CD4-positive, alpha-beta memory T cell (primary cell): ENCODE measurements around the gene OR4D2. TPM values are rescaled to one million over a fixed set of nuclear protein-coding genes. Genes with fewer than 3 reads are reported as not detected.

Experiments
- CTCF ChIA-PET: fragments of 350-600 bp; sonication (Branson Sonifier 250); formaldehyde crosslinking; loops from one replicate; lab custom pipeline; 2021; ENCODE audit warnings: inconsistent platforms; ENCODE audit not compliant: partially characterized antibody; lab: Charles Lee
- POLR2A ChIA-PET: fragments of 350-600 bp; sonication (Branson Sonifier 250); formaldehyde crosslinking; loops from one replicate; lab custom pipeline; 2021; ENCODE audit not compliant: partially characterized antibody; lab: Charles Lee
- DNase-seq, 5 donors: peaks; one replicate each; pipeline versions ENCODE4 v3.0.0 to v3.0.0-alpha.2; 2020 to 2022; ENCODE audit warnings: mixed read lengths in 1 of 5
- H3K27ac ChIP-seq: one replicate; pipeline ENCODE4 v1.7.0; 2013; ENCODE audit warnings: low read depth, low read length
- H3K27me3 ChIP-seq: 2 replicates; pipeline ENCODE4 v1.7.0; 2013; ENCODE audit warnings: mild to moderate bottlenecking, low read length, moderate library complexity; ENCODE audit not compliant: insufficient read depth
- H3K36me3 ChIP-seq: 2 replicates; pipeline ENCODE4 v1.7.0; 2013; ENCODE audit warnings: mild to moderate bottlenecking, low read length, moderate library complexity; ENCODE audit not compliant: insufficient read depth
- H3K4me1 ChIP-seq: 2 replicates; pipeline ENCODE4 v1.7.0; 2013; ENCODE audit warnings: mild to moderate bottlenecking, low read length, moderate library complexity; ENCODE audit not compliant: insufficient read depth
- H3K4me3 ChIP-seq, 2 donors: one replicate each; pipeline ENCODE4 v1.7.0; 2013; ENCODE audit warnings: low read length in 2 of 2, mild to moderate bottlenecking in 1 of 2
- H3K9me3 ChIP-seq, 2 donors: one replicate each; pipeline ENCODE4 v1.7.0; 2013; ENCODE audit warnings: low read length in 2 of 2, control low read depth in 1 of 2; ENCODE audit not compliant: control insufficient read depth in 1 of 2
- H3K27ac Mint-ChIP-seq, 7 donors: one replicate each; pipeline ENCODE4 v1.8.0; 2020 to 2021; ENCODE audit warnings: mixed read lengths in 7 of 7, mild to moderate bottlenecking in 6 of 7, inconsistent platforms in 3 of 7, moderate library complexity in 3 of 7
- H3K27me3 Mint-ChIP-seq, 2 donors: one replicate each; pipeline ENCODE4 v1.8.0; 2020 to 2021; ENCODE audit warnings: mixed read lengths in 2 of 2
- H3K36me3 Mint-ChIP-seq, 2 donors: one replicate each; pipeline ENCODE4 v1.8.0; 2020 to 2021; ENCODE audit warnings: mixed read lengths in 2 of 2, inconsistent platforms in 1 of 2, mild to moderate bottlenecking in 1 of 2
- H3K4me1 Mint-ChIP-seq, 4 donors: one replicate each; pipeline ENCODE4 v1.8.0; 2020 to 2021; ENCODE audit warnings: mixed read lengths in 4 of 4, mild to moderate bottlenecking in 1 of 4
- H3K4me3 Mint-ChIP-seq, 8 donors: one replicate each; pipeline ENCODE4 v1.8.0; 2020 to 2021; ENCODE audit warnings: mixed read lengths in 8 of 8, mild to moderate bottlenecking in 7 of 8, moderate library complexity in 6 of 8, inconsistent platforms in 3 of 8
- H3K9me3 Mint-ChIP-seq, 8 donors: one replicate each; pipeline ENCODE4 v1.8.0; 2020 to 2021; ENCODE audit warnings: mixed read lengths in 8 of 8, mild to moderate bottlenecking in 5 of 8, inconsistent platforms in 3 of 8, moderate library complexity in 1 of 8
- intact Hi-C: fragments of 100-400 bp; cut with micrococcal nuclease; formaldehyde crosslinking; loops from one replicate; pipeline ENCODE4 v1.15.1; 2023
- polyA plus RNA-seq, 2 donors: library from polyadenylated mRNA; unstranded; fragments of 300-500 nt; fragmentation: Illumina TruSeq; gene quantifications; one replicate each; pipeline ENCODE4 v1.2.3, GENCODE V29; 2021
- total RNA-seq, 2 experiments: library from RNA; stranded (reverse); gene quantifications; one replicate each; pipeline ENCODE4 v1.2.3, GENCODE V29; 2021

The OR4D2 gene
- total and polyA plus RNA-seq, 4 experiments from 2014 or later, result not detected

- intact Hi-C loops, result no loop called here
- POLR2A ChIA-PET, result no interaction called here
Observed at GRCh38 chr17:58184308-58184985, 17.7 kb downstream of the OR4D2 start.

GRCh38 chr17:58184986-58185761, 18.4 kb downstream of the OR4D2 start:
- Mint-ChIP-seq H3K4me1 (peaks cover 2 to 6% (median 4%) of the 10 kb centered on the region in 4 donors), H3K27me3 (peaks cover 2 to 5% of the 10 kb centered on the region in 2 donors), H3K4me3 (no peak overlapping the region), H3K9me3 (peaks cover 0 to 1% (median 0%) of the 10 kb centered on the region in 8 donors), H3K36me3 (no peaks in the 10 kb centered on the region), H3K27ac (peak overlapping the region in 1 of 7 donors; percentile 56)
- Histone ChIP-seq H3K27ac (no peak overlapping the region), H3K36me3 (no peaks in the 10 kb centered on the region), H3K9me3 (no peaks in the 10 kb centered on the region), H3K27me3 (peaks cover 2% of the 10 kb centered on the region), H3K4me1 (peaks cover 3% of the 10 kb centered on the region), H3K4me3 (no peak overlapping the region)
- no peak for DNase-seq
- intact Hi-C loops, result no loop called here
- ChIA-PET POLR2A (no interaction called here), CTCF (interaction anchor here (0.6 to 1.7 kb wide), 6 partner anchors 9 to 334 kb away, joined by 3 to 8 read pairs (median 4); no protein-coding TSS in a partner anchor)

More at GRCh38 chr17:58184308-58184985, 17.7 kb downstream of the OR4D2 start:
- Histone ChIP-seq H3K4me1 (peaks cover 3% of the 10 kb centered on the region), H3K36me3 (no peaks in the 10 kb centered on the region), H3K27ac (no peak overlapping the region), H3K9me3 (no peaks in the 10 kb centered on the region), H3K4me3 (no peak overlapping the region), H3K27me3 (no peaks in the 10 kb centered on the region)
- CTCF ChIA-PET, result interaction anchor here (1.7 to 1.9 kb wide), 2 partner anchors 11 to 12 kb away, joined by 6 to 8 read pairs; no protein-coding TSS in a partner anchor
- Mint-ChIP-seq H3K4me3 (no peak overlapping the region), H3K36me3 (no peaks in the 10 kb centered on the region), H3K9me3 (peaks cover 0 to 1% (median 0%) of the 10 kb centered on the region in 8 donors), H3K27me3 (peaks cover 2 to 5% of the 10 kb centered on the region in 2 donors), H3K27ac (peak overlapping the region in 1 of 7 donors; percentile 56), H3K4me1 (peaks cover 2 to 6% (median 4%) of the 10 kb centered on the region in 4 donors)
- DNase-seq, result no peak

GRCh38 chr17:58186591-58186990, 19.8 kb downstream of the OR4D2 start:
- Mint-ChIP-seq H3K27me3 (peaks cover 2 to 12% of the 10 kb centered on the region in 2 donors), H3K27ac (no peak overlapping the region), H3K4me1 (peaks cover 2 to 6% (median 4%) of the 10 kb centered on the region in 4 donors), H3K4me3 (no peak overlapping the region), H3K36me3 (no peaks in the 10 kb centered on the region), H3K9me3 (peaks cover 0 to 1% (median 0%) of the 10 kb centered on the region in 8 donors)
- H3K4me3 ChIP-seq, result no peak overlapping the region
- peaks cover 4% of the 10 kb centered on the region for H3K27me3 ChIP-seq
- no peaks in the 10 kb centered on the region for H3K36me3 ChIP-seq
- H3K9me3 ChIP-seq, result no peaks in the 10 kb centered on the region
- DNase-seq, result no peak
- ChIA-PET POLR2A (no interaction called here), CTCF (no interaction called here)
- no peak overlapping the region for H3K27ac ChIP-seq
- intact Hi-C loops, result no loop called here
- peaks cover 3% of the 10 kb centered on the region for H3K4me1 ChIP-seq

- Histone ChIP-seq H3K36me3 (no peaks in the 10 kb centered on the region), H3K4me1 (peaks cover 3% of the 10 kb centered on the region), H3K27me3 (peaks cover 4% of the 10 kb centered on the region), H3K4me3 (no peak overlapping the region), H3K9me3 (no peaks in the 10 kb centered on the region), H3K27ac (no peak overlapping the region)
- H3K4me3 Mint-ChIP-seq, result no peak overlapping the region
- intact Hi-C loops, result no loop called here
- DNase-seq, result no peak
- H3K27me3 Mint-ChIP-seq, result peaks cover 2 to 12% of the 10 kb centered on the region in 2 donors
- no peak overlapping the region for H3K27ac Mint-ChIP-seq
- H3K4me1 Mint-ChIP-seq, result peaks cover 2 to 6% (median 4%) of the 10 kb centered on the region in 4 donors
- H3K9me3 Mint-ChIP-seq, result peaks cover 0 to 1% (median 0%) of the 10 kb centered on the region in 8 donors
- ChIA-PET CTCF (no interaction called here), POLR2A (no interaction called here)
- H3K36me3 Mint-ChIP-seq, result no peaks in the 10 kb centered on the region
Observed at GRCh38 chr17:58187063-58187462, 20.3 kb downstream of the OR4D2 start.

- CTCF ChIA-PET, result interaction anchor here (0.9 kb wide), 1 partner anchor 12 kb away, joined by 4 read pairs; no protein-coding TSS in a partner anchor
- no peak for DNase-seq
- H3K4me3 ChIP-seq, result no peak overlapping the region
- peaks cover 2 to 6% (median 4%) of the 10 kb centered on the region in 4 donors for H3K4me1 Mint-ChIP-seq
- H3K27me3 ChIP-seq, result peaks cover 4% of the 10 kb centered on the region
- H3K36me3 ChIP-seq, result no peaks in the 10 kb centered on the region
- no peak overlapping the region for H3K27ac Mint-ChIP-seq
- POLR2A ChIA-PET, result no interaction called here
- peaks cover 0 to 1% (median 0%) of the 10 kb centered on the region in 8 donors for H3K9me3 Mint-ChIP-seq
- H3K9me3 ChIP-seq, result no peaks in the 10 kb centered on the region
- no peaks in the 10 kb centered on the region for H3K36me3 Mint-ChIP-seq
- peaks cover 3% of the 10 kb centered on the region for H3K4me1 ChIP-seq
- H3K27ac ChIP-seq, result no peak overlapping the region
- no peak overlapping the region for H3K4me3 Mint-ChIP-seq
- intact Hi-C loops, result no loop called here
- peaks cover 2 to 12% of the 10 kb centered on the region in 2 donors for H3K27me3 Mint-ChIP-seq
Observed at GRCh38 chr17:58187675-58188074, 20.9 kb downstream of the OR4D2 start.

GRCh38 chr17:58189436-58190146, 22.8 kb downstream of the OR4D2 start:
- H3K36me3 ChIP-seq, result no peaks in the 10 kb centered on the region
- intact Hi-C loops, result no loop called here
- H3K4me3 ChIP-seq, result no peak overlapping the region
- H3K27me3 ChIP-seq, result peaks cover 4% of the 10 kb centered on the region
- H3K27ac Mint-ChIP-seq, result no peak overlapping the region
- POLR2A ChIA-PET, result no interaction called here
- no peak overlapping the region for H3K4me3 Mint-ChIP-seq
- peaks cover 0 to 1% (median 0%) of the 10 kb centered on the region in 8 donors for H3K9me3 Mint-ChIP-seq
- peaks cover 3% of the 10 kb centered on the region for H3K4me1 ChIP-seq
- H3K4me1 Mint-ChIP-seq, result peaks cover 2 to 6% (median 4%) of the 10 kb centered on the region in 4 donors
- no peaks in the 10 kb centered on the region for H3K9me3 ChIP-seq
- no peak for DNase-seq
- CTCF ChIA-PET, result interaction anchor here (2.7 kb wide), 1 partner anchor 11 kb away, joined by 17 read pairs; no protein-coding TSS in a partner anchor
- H3K27ac ChIP-seq, result no peak overlapping the region
- H3K36me3 Mint-ChIP-seq, result no peaks in the 10 kb centered on the region
- peaks cover 2 to 12% of the 10 kb centered on the region in 2 donors for H3K27me3 Mint-ChIP-seq
